ENCODE results near the gene ZBTB42.

ZBTB42 gene

DNA sequence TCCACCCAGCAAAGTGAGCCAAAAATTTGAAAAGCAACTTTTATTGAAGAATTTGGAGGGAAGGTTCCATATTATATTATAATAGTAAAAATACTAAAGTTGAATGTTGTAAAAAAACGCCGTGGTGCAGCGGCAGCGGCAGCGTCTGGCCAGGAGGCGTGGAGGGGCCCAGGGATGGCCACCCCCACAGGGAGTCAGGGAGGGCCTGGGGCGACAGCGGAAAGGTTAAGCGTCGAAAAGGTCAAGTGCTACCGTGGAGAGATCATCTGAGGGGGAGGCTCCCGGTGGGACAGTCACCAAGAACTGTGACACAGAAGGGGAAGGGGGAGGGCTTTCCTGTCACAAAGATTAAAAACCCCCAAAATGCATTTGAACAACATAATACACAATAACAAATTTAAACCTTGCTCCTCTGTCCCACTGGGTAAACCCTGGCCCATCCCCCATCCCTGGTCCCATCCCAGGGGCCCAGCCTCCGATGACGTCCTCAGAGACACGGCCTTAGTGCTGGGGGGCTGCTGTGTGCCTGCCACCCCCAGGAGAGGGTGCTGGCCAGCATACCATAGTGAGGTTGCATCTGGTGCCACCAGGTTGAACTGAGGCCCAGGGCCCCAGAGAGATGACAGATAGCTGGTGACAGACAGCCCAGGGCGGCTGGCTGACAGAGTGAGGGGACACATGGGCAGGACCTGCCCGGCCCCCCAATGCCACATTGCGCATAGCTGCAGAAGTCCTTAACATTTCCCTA, 31.4 kb upstream of the ZBTB42 start:
- no peak for DNase-seq

DNA sequence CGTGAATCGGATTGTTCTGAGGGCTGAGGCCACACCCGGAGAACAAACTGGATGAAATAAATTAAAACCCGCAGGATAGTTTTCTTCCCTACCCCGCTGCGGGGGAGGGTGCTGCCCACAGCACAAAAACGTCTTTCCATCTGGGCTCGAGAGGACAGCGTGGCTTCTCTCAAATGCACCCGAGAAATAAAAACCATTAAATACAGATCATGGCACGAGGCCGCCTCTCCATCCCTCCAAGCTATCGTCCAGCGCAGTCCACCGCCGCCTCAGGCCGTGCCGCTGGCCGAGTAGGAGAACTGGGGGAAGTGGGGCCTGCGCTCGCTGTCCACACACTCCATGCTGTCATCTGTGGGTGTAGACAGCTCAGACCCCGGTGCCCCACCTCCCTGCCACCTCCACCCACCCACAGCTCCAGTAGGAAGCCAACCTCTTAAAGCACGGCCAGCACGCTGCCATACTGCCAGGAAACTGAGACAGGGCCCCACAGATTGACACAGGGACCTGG, 30.8 kb upstream of the ZBTB42 start:
- DNase-seq, result no peak

DNA sequence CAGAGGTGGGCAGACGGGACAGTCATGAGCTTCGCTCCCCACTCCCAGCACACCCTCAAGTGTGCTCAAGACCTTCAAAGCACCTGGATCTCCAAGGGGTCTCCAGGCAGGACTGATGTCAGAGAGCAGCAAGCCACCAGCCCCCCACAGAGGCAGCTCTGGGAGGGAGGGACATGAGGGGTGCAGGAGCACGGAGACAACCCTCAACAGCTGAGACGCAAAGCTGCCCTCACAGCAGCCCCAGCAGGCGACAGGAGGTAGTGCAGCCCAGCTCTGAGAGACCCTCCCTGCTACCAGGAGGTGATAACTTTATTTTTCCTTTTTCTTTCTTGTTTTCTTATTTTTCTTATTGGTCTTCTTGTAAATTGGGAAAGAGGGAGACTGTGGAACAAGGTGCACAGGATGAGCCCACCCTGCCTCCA, 30.0 kb upstream of the ZBTB42 start:
- no peak for DNase-seq

DNA sequence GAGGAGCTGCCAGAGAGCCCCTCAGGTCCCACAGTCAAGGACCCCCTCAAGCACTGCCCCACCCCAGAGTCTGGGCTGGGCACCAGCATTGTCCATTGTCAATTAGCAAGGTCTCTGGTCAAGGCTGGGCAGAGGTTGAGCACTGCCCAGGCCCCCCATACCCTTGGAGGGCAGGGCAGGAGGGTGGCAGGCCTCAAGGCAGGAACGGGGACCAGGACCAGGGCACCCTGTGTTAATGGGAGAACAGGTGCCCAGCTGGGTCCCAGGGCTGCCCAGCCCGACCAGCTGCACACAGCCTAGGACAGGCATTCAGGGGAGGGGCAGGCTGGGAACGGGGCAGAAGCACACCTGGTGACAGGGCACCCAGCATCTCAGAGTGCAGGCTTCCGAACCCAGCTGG, 29.5 kb upstream of the ZBTB42 start:
- no peak for DNase-seq

DNA sequence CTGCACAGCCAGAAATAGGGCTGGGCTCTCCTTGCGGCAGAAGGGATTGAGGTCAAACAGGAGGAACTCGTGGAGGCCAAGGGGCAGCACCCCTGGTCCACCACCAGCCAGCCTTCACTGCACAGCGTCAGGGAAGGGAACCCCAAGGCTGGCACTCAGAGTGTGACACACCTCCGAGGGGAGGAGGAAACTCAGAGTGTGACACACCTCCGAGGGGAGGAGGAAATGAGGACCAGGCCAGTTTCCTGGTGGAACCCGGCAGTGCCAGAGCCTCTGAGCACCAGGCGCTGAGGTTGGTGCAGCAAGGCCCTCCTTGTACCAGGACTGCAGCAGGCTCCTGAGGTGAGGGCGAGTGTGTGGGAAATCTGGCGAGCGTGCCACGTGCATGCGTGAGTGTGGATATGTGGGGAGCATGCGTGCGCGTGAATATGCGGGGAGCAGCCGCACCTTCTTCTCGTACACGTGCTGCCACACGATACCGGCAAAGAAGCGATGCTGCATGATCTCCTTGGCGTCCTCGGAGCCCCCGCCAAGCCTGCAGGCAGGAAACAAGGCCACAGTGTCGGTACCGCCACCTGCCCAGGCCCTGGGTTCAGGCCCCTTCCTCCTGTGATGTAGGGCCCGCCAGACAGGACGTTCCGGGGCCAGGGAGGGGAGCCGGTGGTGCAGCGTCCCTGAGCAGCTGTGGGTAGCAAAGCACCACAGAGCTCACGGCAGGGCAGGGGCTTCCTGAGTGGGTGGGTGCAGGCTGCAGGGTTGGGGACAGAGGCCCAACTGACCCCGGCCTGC, 28.8 kb upstream of the ZBTB42 start:
- DNase-seq, result no peak

DNA sequence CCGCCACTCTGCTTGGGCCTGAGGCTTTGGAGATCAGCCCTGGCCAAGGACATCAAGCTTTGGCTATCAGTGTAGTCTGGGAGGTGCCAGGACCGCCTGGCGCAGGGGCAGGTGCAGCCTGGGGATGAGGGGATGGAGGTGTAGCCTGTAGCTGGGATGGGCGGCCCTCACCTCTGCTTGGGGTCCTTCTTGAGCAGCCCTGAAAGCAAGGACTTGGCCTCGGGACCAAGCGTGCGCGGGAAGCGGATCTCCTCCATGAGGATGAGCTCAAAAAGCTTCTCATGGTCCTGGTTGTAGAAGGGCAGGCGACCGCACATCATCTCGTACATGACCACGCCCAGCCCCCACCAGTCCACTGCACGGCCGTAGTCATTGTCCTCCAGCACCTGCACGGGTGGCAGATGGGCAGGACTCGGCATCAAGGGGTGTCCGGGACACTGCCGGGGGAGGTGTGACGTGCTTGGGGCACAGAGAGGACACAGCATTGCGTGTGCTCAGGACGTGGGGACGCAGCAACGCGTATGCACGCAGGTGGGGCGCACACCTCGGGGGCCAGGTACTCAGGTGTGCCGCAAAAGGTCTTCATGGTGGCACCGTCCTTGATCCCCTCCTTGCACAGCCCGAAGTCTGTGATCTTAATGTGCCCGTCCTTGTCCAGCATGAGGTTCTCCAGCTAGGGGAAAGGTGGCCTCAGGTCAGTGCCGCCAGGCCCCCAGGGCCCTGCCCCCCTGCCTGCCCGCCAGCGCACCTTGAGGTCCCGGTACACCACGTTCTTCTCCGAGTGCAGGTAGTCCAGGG, 28.0 kb upstream of the ZBTB42 start:
- no peak for DNase-seq

DNA sequence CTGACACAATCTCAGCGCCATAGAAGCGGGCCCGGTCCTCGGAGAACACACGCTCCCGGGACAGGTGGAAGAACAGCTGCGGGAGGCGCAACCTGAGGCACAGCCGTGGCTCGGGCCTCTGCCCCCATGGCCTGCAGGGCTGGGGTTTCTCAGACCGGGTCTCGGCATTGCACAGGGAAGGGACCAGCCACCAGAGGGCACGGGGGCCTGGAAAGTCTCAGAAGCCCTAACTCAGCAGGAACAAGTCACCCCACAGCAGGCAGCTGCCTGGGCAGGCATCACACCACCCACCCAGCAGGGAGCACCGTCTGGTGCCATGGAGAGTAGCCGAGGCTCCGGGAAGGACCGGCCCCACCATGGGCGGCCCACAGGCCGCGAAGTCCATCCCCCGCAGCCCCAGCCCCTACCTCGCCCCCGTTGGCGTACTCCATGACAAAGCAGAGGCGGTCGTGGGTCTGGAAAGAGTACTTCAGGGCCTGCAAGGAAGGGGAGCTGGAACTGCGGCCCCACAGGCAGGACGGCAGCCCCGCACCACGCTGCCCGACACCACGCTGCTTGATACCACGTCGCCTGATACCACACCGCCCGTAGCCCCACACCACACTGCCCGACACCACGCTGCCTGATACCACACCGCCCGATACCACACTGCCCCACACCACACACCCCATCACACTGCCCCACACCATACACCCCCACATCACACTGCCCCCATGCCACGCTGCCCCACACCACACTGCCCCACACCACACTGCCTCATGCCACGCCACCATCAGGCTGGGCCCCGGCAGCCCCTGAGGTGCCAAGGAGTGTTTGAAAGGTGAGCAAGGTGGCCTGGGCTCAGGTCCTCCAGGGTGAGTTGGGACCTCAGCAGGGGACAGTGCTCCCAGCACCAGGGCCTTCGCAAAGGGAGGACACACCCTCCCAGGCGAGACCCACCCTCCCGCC, 27.1 kb upstream of the ZBTB42 start:
- DNase-seq, result no peak

DNA sequence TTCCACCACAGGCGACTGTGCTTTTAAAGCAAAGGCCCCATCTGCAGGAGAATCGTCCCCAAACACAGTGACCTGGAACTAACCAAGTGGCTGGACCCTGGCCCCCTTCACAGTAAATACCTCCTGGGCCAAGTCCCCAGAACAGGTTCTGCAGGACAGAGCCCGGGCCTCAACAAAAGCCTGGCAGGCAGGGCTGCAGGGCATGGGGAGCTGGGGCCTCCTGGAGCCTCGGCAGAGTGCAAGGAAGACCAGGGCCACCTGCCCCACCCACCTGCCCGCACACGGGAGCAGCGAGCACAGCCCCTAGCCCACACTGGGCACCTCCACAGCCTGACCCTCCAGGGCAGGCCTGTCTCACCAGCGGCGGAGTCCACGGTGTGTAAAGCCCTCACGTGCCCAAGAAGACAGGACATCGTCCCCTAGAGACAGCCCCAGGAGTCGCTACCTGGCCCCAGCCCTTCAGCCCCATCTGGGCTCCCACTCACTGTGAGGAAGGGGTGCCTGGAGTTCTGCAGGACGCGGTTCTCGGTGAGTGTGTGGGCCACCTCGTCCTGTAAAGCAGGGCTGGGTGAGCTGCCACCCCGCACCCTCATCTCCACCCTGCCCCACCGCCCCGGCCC, 26.3 kb upstream of the ZBTB42 start:
- no peak for DNase-seq

DNA sequence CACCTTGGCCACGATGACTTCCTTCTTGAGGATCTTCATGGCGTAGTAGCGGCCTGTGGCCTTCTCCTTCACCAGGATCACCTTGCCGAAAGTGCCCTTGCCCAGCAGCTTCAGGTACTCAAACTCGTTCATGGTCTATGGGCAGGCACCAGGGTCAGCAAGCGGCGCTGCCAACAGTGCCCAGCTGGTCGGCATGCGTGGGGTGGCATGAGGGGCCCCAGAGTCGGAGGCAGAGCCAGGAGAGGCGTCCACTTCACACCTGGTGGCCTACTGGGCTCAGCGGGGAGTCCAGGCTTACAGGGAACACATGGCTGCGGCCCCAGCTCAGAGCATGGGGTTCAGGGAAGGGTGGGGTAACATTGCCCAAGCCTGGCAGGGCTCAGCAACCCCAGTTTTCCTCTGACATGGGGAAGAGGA, 25.8 kb upstream of the ZBTB42 start:
- no peak for DNase-seq

DNA sequence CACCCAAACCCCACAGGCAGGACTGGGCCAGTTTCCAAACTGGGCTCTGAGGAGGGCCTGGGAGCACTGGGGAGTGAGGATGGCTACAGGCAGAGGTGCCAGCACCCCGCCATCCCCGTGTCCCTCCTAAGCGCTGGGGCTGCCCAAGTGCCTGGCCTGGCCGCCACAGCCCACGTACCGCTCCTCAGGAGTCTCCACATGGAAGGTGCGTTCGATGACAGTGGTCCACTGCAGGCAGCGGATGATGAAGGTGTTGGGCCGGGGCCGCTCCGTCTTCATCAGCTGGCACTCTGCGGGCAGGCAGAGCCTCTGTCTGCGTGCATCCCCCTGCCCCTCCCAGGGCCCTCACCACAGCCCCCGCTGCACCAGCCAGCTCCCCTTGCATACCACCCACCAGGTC, 24.4 kb upstream of the ZBTB42 start:
- DNase-seq, result no peak

DNA sequence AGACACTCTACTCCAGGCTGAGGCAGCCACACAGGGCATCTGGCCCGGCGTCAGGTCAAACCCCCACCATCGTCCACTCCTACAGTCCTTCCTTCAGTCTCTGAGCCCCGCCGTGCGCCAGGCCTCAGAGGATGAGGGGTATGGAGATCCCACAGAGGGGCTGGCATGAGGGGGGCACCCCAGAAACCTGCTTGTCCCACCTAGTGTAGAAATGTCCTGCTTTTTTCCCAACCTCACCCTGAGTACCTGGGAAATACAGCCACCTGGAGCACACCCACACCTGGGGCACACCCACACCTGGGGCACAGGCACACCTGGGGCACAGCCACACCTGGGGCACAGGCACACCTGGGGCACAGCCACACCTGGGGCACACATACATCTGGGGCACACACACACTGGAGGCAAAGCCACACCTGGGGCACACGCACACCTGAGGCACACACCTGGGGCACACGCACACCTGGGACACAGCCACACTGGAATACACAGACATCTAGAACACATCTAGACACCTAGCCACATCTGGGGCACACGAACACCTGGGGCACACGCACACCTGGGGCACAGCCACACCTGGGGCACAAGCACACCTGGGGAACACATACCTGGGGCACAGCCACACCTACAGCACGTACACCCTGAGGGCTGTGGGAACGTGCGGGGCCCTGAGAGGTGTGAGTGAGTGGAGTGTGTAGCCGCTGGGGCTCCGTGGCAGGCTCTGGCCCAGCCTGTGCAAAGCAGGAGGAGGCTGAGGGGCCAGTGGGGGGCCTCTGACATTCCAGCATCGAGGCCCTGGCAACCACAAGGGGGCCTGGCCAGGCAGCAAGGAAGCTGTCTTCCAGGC, 23.7 kb upstream of the ZBTB42 start:
- DNase-seq, result no peak

DNA sequence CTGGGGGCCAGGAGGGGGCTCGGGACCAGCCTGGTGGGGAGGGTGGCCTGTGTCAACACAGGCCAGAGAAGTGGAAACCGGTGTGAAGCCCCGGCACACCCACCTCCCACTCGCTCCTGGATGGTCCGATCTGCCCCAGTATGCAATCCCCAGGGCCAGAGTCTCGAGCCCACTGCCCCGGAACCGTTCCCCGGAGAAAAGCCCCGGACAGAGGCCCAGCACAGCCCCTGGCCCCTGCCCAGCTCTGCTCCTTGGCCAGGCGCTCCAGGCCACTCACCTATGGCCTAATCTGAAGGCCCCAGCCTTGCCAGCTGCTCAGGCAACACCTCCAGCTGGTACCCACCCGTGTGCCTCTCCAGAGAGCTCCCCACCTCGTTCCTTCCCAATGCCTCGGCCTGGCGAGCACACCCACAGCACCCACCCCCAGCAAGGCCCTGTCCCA, 23.1 kb upstream of the ZBTB42 start:
- no peak for DNase-seq

DNA sequence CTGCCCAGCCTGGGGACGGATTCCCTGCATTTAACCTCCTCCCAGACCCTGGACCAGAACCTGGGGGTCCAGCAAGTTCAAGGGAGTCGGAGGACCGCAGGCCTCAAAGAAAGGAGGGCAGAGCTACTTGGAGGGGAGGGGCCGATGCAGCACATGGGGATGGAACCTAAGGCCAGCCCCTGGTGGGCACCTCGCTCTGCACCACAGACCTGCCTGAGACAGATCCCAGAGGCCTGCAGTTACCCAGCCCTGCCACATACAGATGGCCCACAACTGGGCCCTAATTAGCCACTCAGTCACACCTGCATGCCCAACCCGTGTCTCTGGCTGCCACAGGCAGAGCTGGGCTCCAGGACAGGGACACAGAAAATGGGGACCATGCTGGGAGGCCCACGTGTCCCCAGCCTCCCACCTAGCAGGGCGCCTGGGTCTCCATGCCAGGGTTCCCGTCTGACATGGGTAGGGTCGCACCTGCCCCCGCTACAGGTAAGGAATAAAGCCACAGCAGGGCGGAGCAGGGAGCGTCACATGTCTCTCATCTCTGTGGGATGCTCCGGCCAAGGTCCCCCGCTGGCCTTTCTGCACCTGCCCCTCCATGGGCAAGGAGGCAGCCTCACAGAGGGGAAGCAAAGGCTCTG, 22.1 kb upstream of the ZBTB42 start:
- DNase-seq, result no peak

DNA sequence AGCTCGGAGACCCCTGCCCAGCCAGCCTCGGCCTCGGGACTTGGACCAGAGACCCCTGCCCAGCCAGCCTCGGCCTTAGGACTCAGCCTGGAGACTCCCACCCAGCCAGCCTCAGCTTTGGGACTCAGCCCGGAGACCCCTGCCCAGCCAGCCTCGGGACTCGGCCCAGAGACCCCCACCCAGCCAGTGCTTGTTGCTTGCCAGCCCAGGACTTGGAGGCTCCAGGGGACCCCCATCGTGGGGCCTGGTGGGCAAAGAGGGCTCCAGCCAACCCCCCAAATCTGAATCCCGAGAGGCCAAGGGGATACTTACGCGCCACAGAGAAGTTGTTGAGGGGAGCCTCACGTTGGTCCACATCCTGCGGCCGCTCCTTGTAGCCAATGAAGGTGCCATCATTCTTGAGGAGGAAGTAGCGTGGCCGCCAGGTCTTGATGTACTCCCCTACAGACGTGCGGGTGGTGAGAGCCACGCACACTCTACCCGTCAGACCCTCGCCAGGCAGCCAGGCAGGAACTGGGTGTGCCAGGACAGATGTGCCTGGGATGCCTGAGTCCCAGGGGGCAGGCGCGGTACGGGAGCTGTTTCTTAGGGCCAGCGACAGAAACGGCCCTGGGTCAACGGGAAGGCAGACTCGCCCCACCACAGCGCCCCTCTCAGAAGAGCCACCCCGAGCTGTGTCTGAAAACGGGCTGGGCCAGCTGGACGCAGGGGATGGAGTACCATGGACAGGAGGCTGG, 21.0 kb upstream of the ZBTB42 start:
- no peak for DNase-seq

DNA sequence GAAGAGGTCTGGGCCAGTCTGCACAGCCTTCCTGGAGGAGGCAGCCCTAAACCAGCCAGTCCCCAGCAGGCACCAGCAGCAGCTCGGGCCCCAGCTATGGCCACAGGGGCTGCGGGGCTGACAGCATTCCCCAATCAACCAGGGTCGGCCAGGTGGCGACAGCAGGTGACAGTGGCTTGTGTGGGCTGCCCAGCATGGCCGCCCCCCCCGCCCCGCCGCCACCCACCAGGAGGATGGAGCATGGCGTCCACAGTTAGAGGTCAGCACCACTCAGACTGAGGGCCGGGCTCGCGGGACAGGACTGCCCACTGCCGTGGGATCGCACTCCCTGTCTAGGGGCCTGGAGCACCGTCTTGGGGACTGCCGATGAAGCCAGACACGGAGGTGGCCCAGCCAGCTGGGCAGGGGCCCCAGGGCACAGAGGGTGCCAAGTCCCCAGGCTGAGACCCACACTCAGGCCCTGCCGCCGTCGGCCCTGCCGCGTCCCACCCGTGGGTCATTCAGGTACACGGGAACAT, 20.3 kb upstream of the ZBTB42 start:
- DNase-seq, result no peak

DNA sequence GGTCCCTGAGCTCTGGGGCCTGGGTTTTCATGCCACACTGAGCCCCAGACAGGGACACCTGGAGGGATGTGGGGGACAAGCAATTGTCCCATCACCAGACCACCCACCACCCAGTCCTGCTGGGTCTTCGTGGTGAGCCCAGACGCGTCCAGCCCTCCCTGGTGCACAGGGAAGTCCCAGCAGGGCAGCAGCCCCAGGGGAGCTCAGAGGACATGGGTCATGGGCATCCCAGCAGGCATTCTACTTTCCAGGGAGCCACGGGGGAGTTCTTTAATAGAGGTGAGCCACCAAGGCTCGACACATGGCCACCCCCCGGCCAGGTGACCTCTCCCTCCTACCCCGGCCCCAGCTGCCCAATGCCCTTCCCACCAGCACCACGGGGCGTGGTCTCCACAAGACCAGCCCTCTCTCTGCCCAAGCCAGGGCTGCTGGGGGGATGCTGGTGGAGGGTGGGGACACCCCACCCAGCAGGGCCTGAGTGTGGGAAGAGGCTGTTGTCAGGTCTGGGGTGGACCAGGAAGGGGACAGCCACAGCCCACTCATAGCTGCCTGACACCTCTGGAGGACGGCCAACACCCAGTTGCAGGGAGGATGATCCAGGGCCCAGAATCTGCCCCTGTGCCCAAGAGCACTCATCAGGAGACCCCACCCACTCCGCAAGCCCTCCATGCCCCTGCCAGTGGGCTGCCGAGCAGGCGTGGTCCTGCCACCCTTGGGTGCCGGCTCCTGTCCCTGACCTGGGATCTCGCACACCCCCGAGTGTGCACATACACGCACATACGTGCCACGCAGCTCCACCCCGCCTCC, 19.4 kb upstream of the ZBTB42 start:
- no peak for DNase-seq

DNA sequence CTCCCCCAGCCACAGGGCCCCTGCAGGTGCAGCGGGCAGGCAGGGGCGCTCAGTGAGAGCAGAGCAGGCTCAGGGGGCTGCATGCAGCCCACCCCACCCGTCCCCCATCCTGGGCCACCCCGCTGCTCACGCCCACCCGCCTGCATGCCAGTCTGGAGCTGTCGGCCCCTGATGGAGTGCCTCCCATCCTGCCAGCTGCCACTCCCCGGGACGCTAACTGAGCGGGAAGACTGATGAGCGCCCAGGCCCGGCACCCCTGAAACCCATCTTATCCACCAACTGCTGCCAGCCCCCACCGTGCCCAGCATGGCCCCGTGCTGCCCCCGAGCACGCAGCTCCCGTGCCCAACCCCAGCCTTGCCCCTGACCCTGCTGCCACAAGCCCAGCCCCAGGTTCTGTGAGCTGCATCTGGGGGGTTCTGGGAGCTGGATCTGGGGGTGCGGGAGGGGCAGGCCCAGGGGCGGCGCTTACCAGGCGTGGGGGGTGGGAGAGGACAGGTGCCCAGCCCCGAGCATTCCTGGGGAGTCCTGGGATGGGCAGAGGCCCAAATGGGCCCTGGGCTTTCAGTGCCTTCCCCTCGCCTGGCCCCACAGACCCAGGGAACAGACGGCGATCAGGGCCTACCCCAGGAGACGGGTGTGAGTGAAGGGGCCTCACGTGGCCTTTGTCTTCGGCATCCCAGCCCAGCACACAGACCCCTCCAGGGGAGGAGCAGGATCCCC, 18.7 kb upstream of the ZBTB42 start:
- DNase-seq, result no peak

DNA sequence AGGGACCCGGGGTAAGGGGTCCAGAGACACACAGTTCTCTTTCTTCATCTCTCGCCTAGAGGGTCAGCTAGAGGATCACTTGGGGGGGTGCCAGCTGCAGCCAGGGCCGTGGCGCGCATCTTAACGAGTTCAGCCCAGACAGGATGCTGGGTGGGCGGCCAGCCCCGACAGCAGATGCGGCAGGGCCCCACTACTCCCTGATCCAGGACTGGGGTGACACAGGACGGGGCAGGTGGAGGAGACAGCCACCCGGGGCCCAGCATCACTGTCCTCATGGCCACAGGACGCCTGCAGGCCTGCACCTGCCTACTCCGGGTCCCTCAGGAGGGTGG, 18.1 kb upstream of the ZBTB42 start:
- DNase-seq, result no peak
